Stimulated activated CD4-positive, alpha-beta T cell treated with anti-CD3 and anti-CD28 coated beads, Interleukin-4, amount 100 ng/mL, for 1 hour (primary cell): ENCODE results near the gene NUFIP2.
"Not testable (repeated sequence)": the region's sequence is repeated elsewhere in the genome, so short reads cannot be mapped to it uniquely, and the experiment has no call there.

ENCODE experiments used
- DNase-seq: peaks from one replicate; pipeline ENCODE4 v3.0.0-alpha.2; 2020

The NUFIP2 gene

DNA sequence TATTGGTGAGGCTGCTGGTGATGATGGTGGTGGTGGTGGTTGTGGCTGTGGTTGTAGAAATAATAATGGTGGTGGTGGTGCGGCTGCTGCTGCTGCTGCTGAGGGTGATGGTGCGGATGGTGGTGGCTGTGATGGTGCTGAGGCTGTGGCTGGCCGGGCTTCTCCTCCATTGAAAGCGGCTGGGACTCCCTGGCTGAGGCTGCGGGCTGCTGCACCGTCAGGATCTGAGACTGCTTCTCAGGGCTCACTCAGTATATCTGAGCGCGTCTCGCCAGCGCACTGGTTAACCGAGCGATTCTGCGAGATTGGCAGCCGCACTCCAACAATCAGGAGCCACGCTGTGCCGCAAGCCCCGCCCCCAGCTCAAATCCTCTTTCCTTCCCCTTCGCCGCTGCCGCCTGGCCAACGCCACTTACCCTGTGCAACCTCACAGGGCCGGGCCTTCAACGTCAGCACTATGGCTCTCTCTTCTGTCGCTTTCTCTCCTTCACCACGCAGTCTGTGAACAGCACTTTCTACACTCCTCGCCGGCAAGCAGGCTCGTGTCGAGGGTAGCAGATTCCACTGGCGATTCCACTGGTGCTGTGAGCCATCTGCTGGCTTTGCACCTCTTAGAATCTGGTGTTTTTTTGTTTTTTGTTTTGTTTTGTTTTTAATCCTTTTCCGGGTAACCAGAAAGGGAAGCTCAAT, at the start of gene NUFIP2:
TSS of gene NUFIP2 (minus strand) at position 259 of the 690 bp plus-strand sequence. CDS start at position 170, 89 bp downstream.
- DNase-seq = peak; percentile 98

DNA sequence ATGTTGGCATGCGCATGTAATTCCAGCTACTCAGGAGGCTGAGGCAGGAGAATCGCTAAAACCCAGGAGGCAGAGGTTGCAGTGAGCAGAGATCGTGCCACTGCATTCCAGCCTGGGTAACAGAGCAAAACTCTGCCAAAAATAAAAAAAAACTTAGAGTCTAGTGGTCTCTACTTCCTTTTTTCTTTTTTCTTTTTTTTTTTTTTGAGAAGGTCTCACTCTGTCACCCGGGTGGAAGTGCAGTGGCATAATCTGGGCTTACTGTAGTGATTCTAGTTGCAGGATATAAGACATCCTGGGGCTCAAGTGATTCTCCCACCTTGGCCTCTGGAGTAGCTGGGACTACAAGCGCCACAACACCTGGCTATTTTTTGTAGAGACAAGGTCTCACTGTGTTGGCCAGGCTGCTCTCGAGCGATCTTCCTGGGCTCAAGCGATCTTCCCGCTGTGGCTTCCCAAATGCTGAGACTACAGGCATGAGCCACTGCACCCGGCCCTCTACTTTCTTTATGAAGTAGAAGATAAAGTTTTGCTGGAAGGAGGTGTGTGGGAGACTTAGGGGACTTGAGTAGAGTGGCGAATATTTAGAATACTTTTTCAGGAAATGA, 48.3 kb upstream of the NUFIP2 start:
- no peak for DNase-seq

GRCh38 chr17:29341726-29342125, 47.8 kb upstream of the NUFIP2 start:
- DNase-seq = no peak

GRCh38 chr17:29339016-29339415, 45.1 kb upstream of the NUFIP2 start:
- not testable (repeated sequence) for DNase-seq

GRCh38 chr17:29331708-29332085, 37.7 kb upstream of the NUFIP2 start:
- DNase-seq = no peak

GRCh38 chr17:29331075-29331707, 37.2 kb upstream of the NUFIP2 start:
- no peak for DNase-seq

GRCh38 chr17:29327412-29327811, 33.5 kb upstream of the NUFIP2 start:
- DNase-seq = no peak

GRCh38 chr17:29326023-29326813, 32.3 kb upstream of the NUFIP2 start:
- DNase-seq = no peak

DNA sequence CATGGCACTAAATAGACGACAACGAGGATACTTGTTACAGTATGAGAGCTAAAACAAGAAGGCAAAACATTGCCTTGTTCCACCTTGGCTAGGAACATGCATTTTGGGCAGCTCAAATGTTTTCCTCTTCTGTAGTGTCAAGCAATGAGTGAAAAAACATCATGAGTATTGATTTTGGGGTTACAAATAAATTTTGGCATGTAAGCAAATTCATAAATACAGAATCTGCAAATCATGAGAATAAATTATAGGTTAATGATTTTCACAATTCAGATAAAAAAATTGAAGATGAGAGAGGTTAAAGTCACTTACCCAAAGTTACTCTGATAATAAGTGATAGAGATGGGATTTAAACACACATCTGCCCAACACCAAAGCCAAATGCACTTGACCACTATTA, 28.4 kb upstream of the NUFIP2 start:
- DNase-seq = no peak

DNA sequence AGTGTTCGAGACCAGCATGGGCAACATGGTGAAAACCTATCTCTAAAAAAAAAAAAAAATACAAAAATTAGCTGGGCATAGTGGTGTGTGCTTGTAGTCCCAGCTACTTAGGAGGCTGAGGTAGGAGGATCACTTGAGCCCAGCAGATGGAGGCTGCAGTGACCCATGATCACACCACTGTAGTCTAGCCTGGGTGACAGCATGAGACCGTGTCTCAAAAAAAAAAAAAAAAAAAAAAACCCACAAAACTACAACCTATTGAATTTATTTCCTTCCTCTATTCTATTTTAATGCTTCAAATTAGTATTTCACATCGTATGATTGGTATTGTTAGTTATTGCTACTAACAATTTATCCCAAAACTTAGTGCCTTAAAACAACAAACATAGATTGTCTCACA, 9.4 kb upstream of the NUFIP2 start:
- no peak for DNase-seq

GRCh38 chr17:29299031-29299430, 5.1 kb upstream of the NUFIP2 start:
- DNase-seq = no peak

GRCh38 chr17:29295420-29295819, 1.5 kb upstream of the NUFIP2 start:
- no peak for DNase-seq

DNA sequence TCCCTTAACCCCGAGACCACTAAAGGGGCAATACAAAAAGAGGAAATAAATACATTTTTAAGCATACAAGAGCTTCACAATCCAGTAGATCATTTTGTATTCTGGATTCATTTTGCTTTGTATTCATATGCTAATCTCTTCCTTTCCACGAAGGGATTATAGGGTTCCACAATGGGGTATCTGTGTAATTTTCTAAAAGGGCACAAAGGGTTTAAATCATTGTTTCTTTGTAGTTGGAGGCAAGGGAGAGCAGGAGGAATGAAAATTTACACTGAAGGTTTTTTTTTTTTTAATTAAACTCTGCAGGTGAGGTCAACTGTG, 592 bp upstream of the NUFIP2 start:
- DNase-seq = no peak

- peak; percentile 58 for DNase-seq
These were observed 707 bp downstream of the NUFIP2 start for GRCh38 chr17:29292992-29293889.

DNA sequence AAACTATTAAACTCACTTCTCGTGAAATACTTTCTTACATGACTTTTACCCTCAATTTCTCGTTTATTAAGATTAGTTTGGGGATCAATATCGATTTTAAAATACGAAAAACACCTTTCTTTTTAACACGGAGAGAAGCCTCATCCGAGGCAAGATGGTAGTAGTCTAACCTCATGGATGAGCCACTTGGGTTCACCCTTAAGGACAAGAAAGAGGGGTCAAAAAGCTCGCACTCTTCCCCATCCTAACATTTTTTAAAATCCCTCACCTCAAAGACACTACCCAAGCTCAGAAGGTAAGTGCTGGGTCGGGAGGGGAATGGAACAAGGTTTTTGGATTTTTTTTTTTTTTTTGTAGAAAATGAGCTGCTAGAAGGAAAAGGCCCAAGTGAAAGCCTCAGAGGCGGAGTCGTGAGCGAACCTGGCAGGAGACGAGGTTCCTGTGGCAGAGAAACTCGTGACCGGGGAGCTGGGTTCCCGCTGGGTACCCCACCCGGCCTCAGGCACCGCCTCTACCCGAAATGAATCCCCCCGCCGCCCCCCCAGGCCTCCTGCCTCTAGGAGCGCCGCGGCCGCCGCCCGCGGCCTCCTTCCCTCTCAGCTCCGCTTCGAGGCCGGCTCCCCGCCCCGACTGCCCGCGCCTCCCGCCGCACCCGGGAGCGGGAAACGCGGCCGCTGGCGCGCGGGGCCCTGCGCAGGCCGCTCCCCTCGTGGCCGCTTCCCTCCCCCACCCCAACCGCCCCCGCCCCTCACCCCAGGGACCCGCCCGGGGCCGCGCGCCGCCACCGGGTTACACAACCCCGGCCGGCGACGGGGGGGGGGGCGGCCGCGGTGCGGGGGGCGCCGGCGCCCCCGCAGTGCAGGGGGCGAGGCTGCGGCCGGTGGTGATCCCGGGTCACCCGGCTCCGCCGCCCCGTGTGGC, 1.6 kb downstream of the NUFIP2 start:
- DNase-seq = peak; percentile 49

DNA sequence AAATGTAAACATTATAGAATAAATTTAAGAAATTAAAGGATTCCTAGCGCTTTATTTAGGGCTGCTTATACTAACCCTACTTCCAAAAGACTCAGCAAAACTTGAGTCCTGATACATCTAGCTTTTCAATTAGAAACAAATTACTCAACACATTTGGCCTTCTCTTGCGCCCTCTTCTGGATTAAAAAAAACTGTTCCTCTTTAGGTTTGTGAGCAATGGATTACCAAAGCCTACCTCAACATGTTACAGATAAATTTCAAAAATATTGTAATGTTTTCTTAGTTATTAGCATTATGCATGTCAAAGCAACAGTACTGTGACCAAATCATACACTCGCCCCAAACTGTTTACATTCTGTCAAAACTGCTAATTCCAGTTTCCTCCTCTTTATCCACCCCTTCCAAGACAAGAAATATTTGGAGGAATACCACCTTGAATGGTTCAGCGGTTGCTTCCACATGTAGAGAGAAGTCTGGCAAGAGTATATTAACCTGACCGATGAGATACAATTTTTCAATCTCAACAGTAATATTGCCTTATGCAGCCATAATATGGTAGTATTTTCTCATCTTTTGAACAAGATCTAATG, 2.7 kb downstream of the NUFIP2 start:
- DNase-seq = no peak

- DNase-seq = no peak
These were observed 4.1 kb downstream of the NUFIP2 start for GRCh38 chr17:29289852-29290251.

DNA sequence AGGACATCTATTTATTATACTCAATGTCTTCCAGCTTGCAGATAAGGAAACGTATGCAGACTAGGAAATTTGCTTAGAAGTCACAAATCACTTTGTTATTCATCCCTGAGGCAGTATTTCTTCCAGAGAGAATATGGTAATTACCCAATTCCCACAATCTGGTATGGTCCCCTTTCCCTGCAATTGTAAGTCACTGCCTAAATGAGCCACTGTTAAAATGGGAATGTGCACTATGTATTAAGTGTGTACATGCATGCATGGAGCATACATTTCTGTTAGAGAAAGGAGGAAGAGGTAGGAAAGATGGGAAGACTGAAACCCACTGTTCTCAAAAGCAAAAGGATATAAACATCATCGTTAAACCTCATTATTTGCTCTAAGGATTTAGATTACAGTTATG, 10.0 kb downstream of the NUFIP2 start:
- no peak for DNase-seq

DNA sequence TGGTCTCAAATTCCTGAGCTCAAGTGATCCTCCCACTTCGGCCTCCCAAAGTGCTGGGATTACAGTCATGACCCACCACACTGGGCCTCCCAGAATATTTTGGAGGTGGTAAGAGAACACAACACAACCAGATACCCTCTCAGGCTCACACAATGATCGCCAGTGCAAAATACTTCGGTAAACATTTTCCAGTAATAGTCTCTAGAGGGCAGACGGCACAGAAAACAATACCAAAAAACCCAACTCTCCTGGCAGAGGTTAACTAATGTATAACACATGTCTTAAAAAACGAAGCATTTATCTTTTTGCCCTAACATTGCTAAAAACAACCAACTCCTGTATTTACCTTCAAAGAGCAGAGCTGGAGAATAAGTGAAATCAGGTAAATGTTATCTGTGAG, 10.5 kb downstream of the NUFIP2 start:
- DNase-seq = no peak

DNA sequence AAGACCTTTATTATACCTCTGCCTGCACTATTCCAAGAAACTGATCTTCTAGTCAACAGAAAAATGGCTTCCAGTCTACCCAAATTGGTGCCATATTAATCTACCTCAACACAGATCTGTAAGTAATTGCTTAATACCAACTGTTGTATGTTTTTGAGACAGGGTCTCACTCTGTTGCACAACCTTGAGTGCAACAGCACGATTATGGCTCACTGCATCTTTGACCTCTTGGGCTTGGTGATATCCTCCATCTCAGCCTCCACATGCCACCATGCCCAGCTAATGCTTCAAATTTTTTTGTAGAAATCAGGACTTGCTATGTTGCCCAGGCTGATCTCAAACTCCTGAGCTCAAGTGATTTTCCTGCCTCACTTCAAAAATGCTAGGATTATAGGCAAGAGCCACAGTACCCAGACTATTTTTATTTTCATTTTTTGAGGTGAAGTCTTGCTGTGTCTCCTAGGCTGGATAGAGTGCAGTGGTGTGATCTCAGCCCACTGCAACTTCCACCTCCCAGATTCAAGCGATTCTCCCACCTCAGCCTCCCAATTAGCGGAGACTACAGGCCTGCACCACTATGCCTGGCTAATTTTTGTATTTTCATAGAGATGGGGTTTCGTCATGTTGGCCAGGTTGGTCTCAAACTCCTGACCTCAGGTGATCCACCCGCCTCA, 14.4 kb downstream of the NUFIP2 start:
- no peak for DNase-seq

GRCh38 chr17:29278692-29279091, 15.3 kb downstream of the NUFIP2 start:
- DNase-seq = no peak
